Measurements from ENCODE around the gene OVCH1.
"Not testable (repeated sequence)": the region's sequence is repeated elsewhere in the genome, so short reads cannot be mapped to it uniquely, and the experiment has no call there.

OVCH1 gene

GRCh38 chr12:29499235-29499634, 1.7 kb upstream of the OVCH1 start:
- DNase-seq = no peak

GRCh38 chr12:29492891-29493290, 4.6 kb downstream of the OVCH1 start:
- no peak for DNase-seq

- no peak for DNase-seq
These were observed 10.5 kb downstream of the OVCH1 start for GRCh38 chr12:29486972-29487371.

- no peak for DNase-seq
These were observed 34.3 kb downstream of the OVCH1 start for GRCh38 chr12:29463198-29463597.

GRCh38 chr12:29460082-29460481, 37.4 kb downstream of the OVCH1 start:
- DNase-seq = no peak

GRCh38 chr12:29455087-29455486, 42.4 kb downstream of the OVCH1 start:
- no peak for DNase-seq

GRCh38 chr12:29451888-29452287, 45.6 kb downstream of the OVCH1 start:
- DNase-seq = no peak

GRCh38 chr12:29448157-29448556, 49.3 kb downstream of the OVCH1 start:
- no peak for DNase-seq

GRCh38 chr12:29447285-29447975, 50.1 kb downstream of the OVCH1 start:
- DNase-seq = no peak

GRCh38 chr12:29439506-29439905, 58.0 kb downstream of the OVCH1 start:
- no peak for DNase-seq

GRCh38 chr12:29438752-29439408, 58.6 kb downstream of the OVCH1 start:
- DNase-seq = no peak

- no peak for DNase-seq
These were observed 59.9 kb downstream of the OVCH1 start for GRCh38 chr12:29437575-29437974.

- DNase-seq = not testable (repeated sequence)
These were observed 60.7 kb downstream of the OVCH1 start for GRCh38 chr12:29436815-29437214.

GRCh38 chr12:29431513-29431912, 66.0 kb downstream of the OVCH1 start:
- no peak for DNase-seq

GRCh38 chr12:29430716-29431044, 66.8 kb downstream of the OVCH1 start:
- no peak for DNase-seq

GRCh38 chr12:29429999-29430715, 67.3 kb downstream of the OVCH1 start:
- DNase-seq = no peak

GRCh38 chr12:29428633-29429032, 68.9 kb downstream of the OVCH1 start:
- peak; percentile 60 for DNase-seq

GRCh38 chr12:29427964-29428363, 69.5 kb downstream of the OVCH1 start:
- no peak for DNase-seq

GRCh38 chr12:29426498-29426897, 71.0 kb downstream of the OVCH1 start:
- DNase-seq = no peak

GRCh38 chr12:29425722-29426121, 71.8 kb downstream of the OVCH1 start:
- DNase-seq = no peak

- DNase-seq = no peak
These were observed 80.7 kb downstream of the OVCH1 start for GRCh38 chr12:29416748-29417147.

- DNase-seq = no peak
These were observed 82.4 kb downstream of the OVCH1 start for GRCh38 chr12:29415111-29415510.

GRCh38 chr12:29414368-29414767, 83.1 kb downstream of the OVCH1 start:
- peak; percentile 3 for DNase-seq

- DNase-seq = no peak
These were observed 91.9 kb downstream of the OVCH1 start for GRCh38 chr12:29405561-29405960.

Measured in fibroblast of upper back skin (primary cell).